GM18505 (cell line): ENCODE data around the gene PRR22.
"Not testable (repeated sequence)": the region's sequence is repeated elsewhere in the genome, so short reads cannot be mapped to it uniquely, and the experiment has no call there.

ENCODE experiments used
- ATAC-seq: cut with Tn5 transposase; IDR thresholded peaks from one replicate; pipeline ENCODE4 v1.9.1; 2021; ENCODE audit not compliant: unreplicated experiment
- POLR2A ChIP-seq: IDR thresholded peaks from 4 replicates; pipeline ENCODE4 v1.6.1; 2011; ENCODE audit warnings: borderline replicate concordance; ENCODE audit not compliant: insufficient read depth, insufficient read length; ENCODE audit errors: extremely low read depth

The PRR22 gene

GRCh38 chr19:5778402-5778801 lies 6.1 kb downstream of the PRR22 start:
- ATAC-seq = no peak
- TF ChIP-seq POLR2A = no peak

- ATAC-seq = no peak
Observed at GRCh38 chr19:5775668-5776309, 8.8 kb downstream of the PRR22 start.

GRCh38 chr19:5774921-5775320 lies 9.6 kb downstream of the PRR22 start:
- no peak for ATAC-seq
- TF ChIP-seq POLR2A = no peak

More at GRCh38 chr19:5775668-5776309, 8.8 kb downstream of the PRR22 start:
- no peak for TF ChIP-seq POLR2A

- ATAC-seq = no peak
- TF ChIP-seq POLR2A = no peak
Observed at GRCh38 chr19:5773276-5773675, 11.3 kb downstream of the PRR22 start.

- ATAC-seq = no peak
- no peak for TF ChIP-seq POLR2A
Observed at GRCh38 chr19:5772416-5772815, 12.1 kb downstream of the PRR22 start.

- no peak for TF ChIP-seq POLR2A
- no peak for ATAC-seq
Observed at GRCh38 chr19:5767949-5768348, 16.6 kb downstream of the PRR22 start.

GRCh38 chr19:5765220-5765619 lies 19.3 kb downstream of the PRR22 start:
- no peak for ATAC-seq
- TF ChIP-seq POLR2A = no peak

GRCh38 chr19:5762608-5763217 lies 21.8 kb downstream of the PRR22 start:
- ATAC-seq = no peak
- TF ChIP-seq POLR2A = no peak

GRCh38 chr19:5753743-5754142 lies 30.8 kb downstream of the PRR22 start:
- no peak for ATAC-seq
- no peak for TF ChIP-seq POLR2A

GRCh38 chr19:5751709-5752108 lies 32.8 kb downstream of the PRR22 start:
- no peak for ATAC-seq
- TF ChIP-seq POLR2A = no peak

GRCh38 chr19:5749505-5749904 lies 35.0 kb downstream of the PRR22 start:
- no peak for ATAC-seq
- no peak for TF ChIP-seq POLR2A

GRCh38 chr19:5748920-5749319 lies 35.6 kb downstream of the PRR22 start:
- ATAC-seq = not testable (repeated sequence)

- ATAC-seq = not testable (repeated sequence)
Observed at GRCh38 chr19:5744999-5745398, 39.5 kb downstream of the PRR22 start.

GRCh38 chr19:5743630-5744029 lies 40.9 kb downstream of the PRR22 start:
- no peak for TF ChIP-seq POLR2A
- no peak for ATAC-seq

GRCh38 chr19:5742051-5742450 lies 42.5 kb downstream of the PRR22 start:
- no peak for TF ChIP-seq POLR2A
- no peak for ATAC-seq
